Esophagus (tissue), 2 donors: ENCODE data around the gene FNDC8. TPM values are rescaled to one million over a fixed set of nuclear protein-coding genes. Genes with fewer than 3 reads are reported as not detected.
"Not testable (repeated sequence)": the region's sequence is repeated elsewhere in the genome, so short reads cannot be mapped to it uniquely, and the experiment has no call there.

ENCODE experiments used
- H3K27ac ChIP-seq, 2 donors: one replicate each; pipeline ENCODE4 v1.5.1; 2013; ENCODE audit warnings: low read depth in 2 of 2, mild to moderate bottlenecking in 2 of 2, inconsistent platforms in 1 of 2, low read length in 1 of 2, moderate library complexity in 1 of 2
- H3K27me3 ChIP-seq, 2 donors: one replicate each; pipeline ENCODE4 v1.6.1; 2013; ENCODE audit warnings: low read length in 2 of 2, control low read depth in 1 of 2, mild to moderate bottlenecking in 1 of 2; ENCODE audit not compliant: insufficient read depth in 2 of 2, control insufficient read depth in 1 of 2
- H3K36me3 ChIP-seq, 2 donors: one replicate each; pipeline ENCODE4 v1.6.1; 2013; ENCODE audit warnings: low read length in 1 of 2; ENCODE audit not compliant: control insufficient read depth in 2 of 2, insufficient read depth in 2 of 2
- H3K4me1 ChIP-seq, 2 donors: one replicate each; pipeline ENCODE4 v1.6.1; 2013; ENCODE audit warnings: low read length in 1 of 2; ENCODE audit not compliant: control insufficient read depth in 2 of 2, insufficient read depth in 2 of 2
- H3K4me3 ChIP-seq, 2 donors: one replicate each; pipeline ENCODE4 v1.5.1; 2013; ENCODE audit warnings: low read length in 2 of 2, mild to moderate bottlenecking in 2 of 2, low read depth in 1 of 2, moderate library complexity in 1 of 2
- H3K9me3 ChIP-seq, 2 donors: one replicate each; pipeline ENCODE4 v1.6.1; 2013; ENCODE audit warnings: mild to moderate bottlenecking in 2 of 2, low read depth in 1 of 2, low read length in 1 of 2, moderate library complexity in 1 of 2; ENCODE audit not compliant: control insufficient read depth in 2 of 2, insufficient read depth in 1 of 2
- WGBS, 2 donors: extraction: QIAGEN DNeasy Blood & Tissue Kit; methylation state at CpG; one replicate each; pipeline ENCODE4 v1.1.7; 2013; 5-methylcytosine and 5-hydroxymethylcytosine counted together
- polyA plus RNA-seq, 2 donors: library from polyadenylated mRNA; stranded (reverse); fragments of 200-250 nt; gene quantifications; one replicate each; pipeline ENCODE4 v1.2.3, GENCODE V29; 2013
- donor health status: healthy with polysubstance abuse.
- donor health status: Bipolar disorder and iron deficiency.

Gene FNDC8
- polyA plus RNA-seq, 2 donors: 0.02 to 0.10 TPM

DNA sequence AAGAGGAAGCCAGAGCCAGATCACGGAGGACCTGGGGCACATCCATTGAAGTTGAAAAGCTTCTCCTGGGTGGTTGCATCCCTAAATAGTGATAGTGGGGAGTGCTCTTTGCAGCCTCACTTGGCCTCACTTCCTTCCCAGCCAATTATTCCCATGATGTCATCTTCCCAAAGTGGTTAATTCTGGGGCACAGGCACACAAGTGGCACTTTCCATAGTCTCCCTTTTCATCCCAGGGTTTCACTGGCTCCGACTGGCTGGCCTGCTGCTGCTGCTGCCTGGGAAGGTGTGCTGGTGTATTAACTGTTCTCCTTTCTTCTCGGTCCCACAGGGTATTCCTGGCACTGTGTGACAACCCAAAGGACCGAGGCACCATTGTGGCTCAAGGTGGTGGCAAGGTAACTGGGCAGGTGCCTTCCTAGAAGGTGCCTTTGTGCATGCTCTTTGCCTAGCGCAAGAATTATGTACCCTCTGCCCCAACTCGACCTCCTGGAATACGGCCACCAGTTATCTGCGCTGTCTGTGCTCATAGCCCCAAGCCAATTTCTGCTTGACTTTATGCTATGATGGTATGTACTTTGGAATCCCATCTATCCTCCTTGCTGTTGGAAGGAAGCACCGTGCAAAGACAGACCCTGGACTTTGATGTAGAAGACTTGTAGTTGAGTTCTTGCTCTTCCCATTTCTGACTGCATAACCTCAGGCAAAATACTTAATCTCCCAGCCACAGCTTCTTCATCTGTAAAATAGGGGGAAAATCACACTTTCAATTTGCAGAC lies 54.4 kb downstream of the FNDC8 start:
- Histone ChIP-seq H3K36me3 (no peaks in the 10 kb centered on the region), H3K9me3 (no peaks in the 10 kb centered on the region), H3K27me3 (no peaks in the 10 kb centered on the region), H3K4me3 (no peak overlapping the region), H3K27ac (no peak overlapping the region), H3K4me1 (peaks cover 0 to 6% of the 10 kb centered on the region in 2 donors)
- WGBS, 2 donors: 75 to 76% methylated on average over 9 of the region's 9 CpGs

DNA sequence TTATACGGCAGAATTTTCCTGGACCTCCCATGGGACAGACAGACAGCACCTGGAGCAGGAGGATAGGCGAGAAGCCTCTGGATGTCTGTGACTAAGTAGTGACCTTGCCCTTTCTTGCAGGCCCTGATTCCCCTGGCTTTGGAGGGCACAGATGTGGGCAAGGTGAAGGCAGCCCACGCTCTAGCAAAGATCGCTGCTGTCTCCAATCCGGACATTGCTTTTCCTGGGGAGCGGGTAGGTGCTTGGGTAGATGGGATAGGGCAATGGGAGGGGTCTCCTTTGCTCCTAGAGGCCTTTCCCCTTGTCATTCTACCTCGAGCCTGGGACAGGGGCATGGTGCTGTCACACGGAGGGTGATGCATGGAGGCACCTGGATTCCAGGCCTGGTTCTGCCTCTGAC lies 55.5 kb downstream of the FNDC8 start:
- Histone ChIP-seq H3K9me3 (no peaks in the 10 kb centered on the region), H3K27ac (peak overlapping the region in 1 of 2 donors; percentile 10), H3K27me3 (no peaks in the 10 kb centered on the region), H3K4me1 (peaks cover 0 to 4% of the 10 kb centered on the region in 2 donors), H3K36me3 (no peaks in the 10 kb centered on the region), H3K4me3 (no peak overlapping the region)
- WGBS, 2 donors: 78 to 85% methylated on average over 7 to 8 of the region's 8 CpGs

- not testable (repeated sequence) for H3K36me3 ChIP-seq, H3K9me3 ChIP-seq, H3K4me3 ChIP-seq, H3K27me3 ChIP-seq, H3K27ac ChIP-seq, H3K4me1 ChIP-seq
- WGBS, 2 donors: 90 to 91% methylated on average over 5 of the region's 5 CpGs
These were observed 58.0 kb downstream of the FNDC8 start for GRCh38 chr17:35179379-35179778.

Other genes starting within 250 kb of the FNDC8 start
- gene CCT6B, start 160.2 kb upstream of the FNDC8 start, polyA plus RNA-seq: 1 to 10 TPM in 1 of 2 donors, under 1 TPM in 1; 0.80 to 1.0 TPM
- gene ZNF830, start 160.1 kb upstream of the FNDC8 start, polyA plus RNA-seq: 1 to 10 TPM; 6.5 to 7.9 TPM
- 1 to 10 TPM; 6.2 to 9.2 TPM for gene LIG3, start 141.1 kb upstream of the FNDC8 start, polyA plus RNA-seq
- 10 to 100 TPM; 13.0 to 18.1 TPM for gene RFFL, start 57.9 kb upstream of the FNDC8 start, polyA plus RNA-seq
- 1 to 10 TPM; 2.7 to 3.8 TPM for gene RAD51D, start 1.8 kb upstream of the FNDC8 start, polyA plus RNA-seq
- 1 to 10 TPM; 3.8 to 8.7 TPM for gene NLE1, start 20.7 kb downstream of the FNDC8 start, polyA plus RNA-seq
- gene UNC45B, start 26.2 kb downstream of the FNDC8 start, polyA plus RNA-seq: under 1 TPM; 0.01 to 0.02 TPM
- not detected for gene SLC35G3, start 72.8 kb downstream of the FNDC8 start, polyA plus RNA-seq
- gene SLFN5, start 121.5 kb downstream of the FNDC8 start, polyA plus RNA-seq: 1 to 10 TPM; 2.8 to 3.1 TPM